Amygdala (tissue), 56 donors: ENCODE results near the gene CROT.

Experiments
- DNase-seq, 56 donors: peaks; one replicate each; lab custom pipeline; 2025; lab: John Stamatoyannopoulos, UW

The CROT gene

GRCh38 chr7:87341441-87341840, 4.0 kb upstream of the CROT start:
- no peak for DNase-seq

DNA sequence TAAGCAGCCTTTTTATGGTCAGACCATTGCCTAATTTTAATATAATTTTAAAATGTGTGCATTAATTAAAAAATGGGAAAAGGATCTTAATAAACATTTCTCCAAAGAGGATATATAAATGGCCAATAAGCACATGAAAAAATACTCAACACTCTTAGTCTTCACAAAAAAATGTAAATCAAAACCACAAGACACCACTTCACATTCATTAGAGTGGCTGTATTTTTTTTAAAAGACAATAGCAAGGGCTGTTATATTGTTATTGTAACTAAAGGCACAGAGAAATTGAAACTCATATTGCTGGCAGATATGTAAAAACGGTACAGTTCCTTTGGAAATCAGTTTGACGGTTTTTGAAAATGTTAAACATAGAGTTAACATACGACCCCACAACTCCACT, 3.2 kb upstream of the CROT start:
- no peak for DNase-seq

DNA sequence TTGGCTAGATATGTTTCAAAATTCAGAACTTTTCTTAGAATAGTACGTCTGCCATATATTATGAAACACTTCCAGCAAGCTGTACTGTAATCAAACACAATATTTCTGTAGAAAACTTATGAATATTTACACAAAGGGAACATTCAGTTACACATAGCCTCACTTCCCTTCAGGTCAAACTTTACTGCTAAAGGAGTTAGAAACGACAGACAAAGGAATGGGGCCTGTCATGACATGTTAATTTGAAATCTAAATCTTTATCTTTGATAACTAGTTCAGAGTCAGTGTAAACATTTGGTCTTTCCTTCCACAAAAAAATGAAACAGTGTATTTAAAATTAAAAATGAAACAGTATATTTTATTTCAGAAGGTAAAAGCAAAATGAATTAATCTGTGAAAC, 1.0 kb upstream of the CROT start:
- DNase-seq, result no peak

DNA sequence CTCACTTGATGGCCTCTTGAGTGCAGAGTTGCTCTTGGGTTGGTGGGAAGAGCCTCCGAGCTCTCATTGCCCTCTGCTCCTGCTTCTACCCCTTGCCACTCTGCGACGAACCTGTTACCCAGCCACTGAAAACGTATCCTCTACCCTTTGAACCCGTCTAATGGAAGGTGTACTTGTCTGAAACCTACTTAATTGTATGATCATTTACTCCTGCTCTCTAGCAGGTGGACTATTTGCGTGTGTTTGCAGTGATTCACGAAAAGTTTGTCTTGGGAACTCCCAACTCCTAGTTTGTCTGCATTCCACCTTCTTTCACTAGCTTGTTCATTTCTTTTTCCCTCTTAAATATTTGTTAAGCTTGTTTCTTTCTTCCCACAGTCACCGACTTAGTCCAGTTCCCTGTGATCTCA, 503 bp downstream of the CROT start:
- DNase-seq, result peak in 2 of 56 donors; percentile 24 to 48

- DNase-seq, result no peak
These were observed 1.7 kb downstream of the CROT start for GRCh38 chr7:87347207-87347606.

DNA sequence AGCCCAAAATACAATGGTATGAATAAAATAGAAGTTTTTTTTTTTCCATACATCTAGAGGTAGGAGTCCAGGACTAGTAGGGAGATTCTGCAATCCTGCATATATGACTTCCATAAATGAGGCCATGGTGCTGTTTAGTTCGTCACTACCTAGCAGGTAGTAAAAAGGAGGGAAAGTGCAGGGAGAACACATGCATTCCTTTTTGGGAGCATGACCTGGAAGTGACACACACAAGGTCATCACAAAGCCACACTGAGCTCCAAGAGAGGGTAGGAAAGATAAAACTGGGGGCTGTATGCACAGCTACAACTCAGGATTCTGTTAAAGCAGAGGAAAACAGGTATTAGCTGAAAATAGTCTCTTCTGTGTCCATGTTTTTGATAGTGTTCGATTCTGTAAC, 2.2 kb downstream of the CROT start:
- DNase-seq, result no peak

DNA sequence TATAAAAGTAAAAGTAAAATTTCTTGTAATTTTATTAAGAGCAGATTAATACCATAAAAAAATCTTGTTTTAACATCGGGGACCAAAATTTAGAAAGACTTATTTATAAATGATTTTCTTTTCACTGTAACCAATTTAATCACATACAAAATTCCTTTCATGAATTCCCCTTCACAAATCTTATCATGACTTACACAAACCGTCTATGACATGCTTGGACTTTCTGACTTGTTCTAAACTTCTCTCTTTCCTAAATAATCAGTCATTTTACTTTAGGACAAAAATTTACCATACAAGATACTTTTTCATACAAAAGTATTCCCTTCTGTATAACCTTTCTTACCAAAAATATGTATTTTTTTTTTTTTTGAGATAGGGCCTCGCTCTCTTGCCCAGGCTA, 9.3 kb downstream of the CROT start:
- DNase-seq, result no peak

DNA sequence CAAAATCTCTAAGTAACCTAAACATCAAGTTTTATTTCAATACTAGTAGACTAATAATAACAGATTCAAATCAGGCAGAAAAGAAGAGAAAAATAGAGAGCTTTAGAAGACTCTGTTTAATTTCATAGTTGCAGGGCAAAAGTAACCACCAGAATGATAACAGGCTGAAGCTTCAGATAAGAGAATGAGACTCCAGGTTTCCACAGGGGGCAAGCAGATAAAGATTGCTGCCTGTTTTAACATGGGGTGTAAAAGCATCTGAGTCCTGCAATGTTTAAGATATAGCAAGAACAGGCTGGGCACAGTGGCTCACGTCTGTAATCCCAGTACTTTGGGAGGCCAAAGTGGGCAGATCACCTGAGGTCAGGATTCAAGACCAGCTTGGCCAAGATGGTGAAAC, 11.0 kb downstream of the CROT start:
- no peak for DNase-seq

DNA sequence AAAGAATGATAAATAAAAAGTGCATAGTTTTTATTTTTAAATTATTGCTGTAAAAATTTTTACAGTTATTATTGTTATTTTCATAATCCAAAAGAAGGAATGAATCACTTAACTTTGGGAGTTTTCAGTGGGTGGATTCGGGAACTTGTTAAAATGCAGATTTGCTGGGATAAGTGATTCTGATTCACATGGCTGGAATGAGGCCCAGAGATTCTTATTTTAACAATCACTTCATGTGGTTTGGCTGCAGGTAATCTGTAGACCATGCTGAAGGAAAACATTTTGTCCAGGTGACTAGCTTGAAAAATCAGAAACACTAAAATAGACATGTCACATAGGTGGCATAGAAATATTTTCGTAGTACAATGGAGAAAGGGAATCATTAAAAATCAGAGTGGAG, 13.9 kb downstream of the CROT start:
- DNase-seq, result no peak

DNA sequence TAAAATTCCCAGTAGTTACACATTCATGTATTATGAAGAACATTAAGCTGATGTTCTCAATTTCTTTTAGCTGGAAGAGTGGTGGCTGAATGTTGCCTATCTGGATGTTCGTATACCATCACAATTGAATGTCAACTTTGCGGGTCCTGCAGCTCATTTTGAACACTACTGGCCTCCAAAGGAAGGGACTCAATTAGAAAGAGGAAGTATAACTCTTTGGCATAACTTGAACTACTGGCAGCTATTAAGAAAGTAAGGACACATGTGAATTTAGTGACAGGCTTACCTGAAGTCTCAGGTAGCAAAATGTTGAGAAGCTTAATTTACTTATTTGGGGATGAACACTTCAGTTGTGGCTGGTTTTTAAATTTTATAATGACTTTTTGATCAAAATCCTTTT, 15.9 kb downstream of the CROT start:
- DNase-seq, result no peak

DNA sequence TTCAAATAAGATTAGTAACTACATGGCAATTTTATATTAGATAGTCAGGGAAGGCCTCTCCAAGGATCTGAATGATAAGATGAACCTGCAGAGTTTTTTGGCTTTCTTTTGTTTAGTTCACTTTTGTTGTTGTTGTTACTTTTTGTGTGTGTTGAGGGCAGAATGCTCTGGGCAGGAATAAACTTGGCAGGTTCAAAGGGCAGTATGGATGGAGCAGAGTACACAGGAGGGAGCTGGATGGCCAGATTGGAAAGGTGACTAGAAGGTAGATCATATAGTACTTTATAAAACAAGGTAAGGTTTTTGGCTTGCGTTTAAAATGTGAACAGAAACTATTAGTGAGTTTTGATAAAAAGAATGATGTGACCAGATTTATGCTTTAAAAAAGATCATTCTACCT, 17.9 kb downstream of the CROT start:
- no peak for DNase-seq

- DNase-seq, result no peak
These were observed 18.8 kb downstream of the CROT start for GRCh38 chr7:87364246-87364645.

GRCh38 chr7:87369216-87369615, 23.8 kb downstream of the CROT start:
- DNase-seq, result no peak

- DNase-seq, result no peak
These were observed 25.3 kb downstream of the CROT start for GRCh38 chr7:87370660-87371180.

DNA sequence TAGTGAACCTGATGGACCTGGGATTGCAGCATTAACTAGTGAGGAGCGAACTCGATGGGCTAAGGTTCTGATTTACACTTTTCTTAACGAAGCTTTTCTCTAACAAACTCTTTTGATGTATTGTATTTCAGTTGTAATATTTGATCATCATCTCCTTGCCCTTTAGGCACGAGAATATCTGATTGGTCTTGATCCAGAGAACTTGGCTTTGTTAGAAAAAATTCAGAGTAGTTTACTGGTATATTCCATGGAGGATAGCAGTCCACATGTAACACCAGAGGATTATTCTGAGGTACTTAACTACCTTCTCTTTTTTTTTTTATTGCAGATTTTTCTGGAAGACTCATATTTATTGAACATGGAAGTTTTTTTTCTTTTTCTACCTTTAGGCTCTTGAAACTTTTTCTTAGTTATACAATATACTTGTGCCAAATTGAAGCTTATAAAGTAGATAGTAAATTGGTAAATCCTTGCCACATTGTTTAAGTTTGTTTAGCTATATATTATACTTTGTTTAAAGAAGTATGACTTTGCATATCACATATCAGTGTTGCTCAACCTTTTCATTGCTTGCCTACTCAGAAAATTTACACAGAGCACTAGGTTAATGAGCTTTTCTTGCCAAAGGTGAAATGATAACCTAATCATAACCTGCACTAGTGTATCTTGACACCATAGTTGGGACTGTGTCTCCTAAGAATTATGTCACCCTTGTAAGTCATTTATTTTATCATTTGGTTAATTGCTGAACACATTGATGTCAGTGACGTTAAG, 30.4 kb downstream of the CROT start:
- DNase-seq, result no peak

GRCh38 chr7:87380905-87381304, 35.4 kb downstream of the CROT start:
- DNase-seq, result no peak

- DNase-seq, result no peak
These were observed 45.7 kb downstream of the CROT start for GRCh38 chr7:87391020-87391701.

GRCh38 chr7:87395442-87396020, 50.1 kb downstream of the CROT start:
- no peak for DNase-seq

DNA sequence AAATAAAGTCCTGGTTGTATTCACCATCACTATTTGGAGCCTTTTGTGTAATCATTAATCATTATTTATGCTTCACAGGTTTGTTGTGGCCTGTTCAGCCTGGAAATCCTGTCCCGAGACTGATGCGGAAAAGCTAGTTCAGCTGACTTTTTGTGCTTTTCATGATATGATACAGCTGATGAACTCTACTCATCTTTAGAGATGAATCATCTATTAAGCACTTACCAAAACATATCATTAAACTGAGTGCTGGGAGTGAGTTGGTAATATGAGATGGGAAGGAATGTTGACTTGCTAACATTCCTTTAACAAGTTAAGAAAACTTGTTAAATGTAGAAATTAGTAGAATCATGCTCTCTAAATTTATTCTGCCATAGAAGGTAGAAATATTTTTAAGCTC, 53.0 kb downstream of the CROT start:
- DNase-seq, result no peak

- no peak for DNase-seq
These were observed 59.2 kb downstream of the CROT start for GRCh38 chr7:87404674-87405073.

GRCh38 chr7:87411186-87411585, 65.7 kb downstream of the CROT start:
- DNase-seq, result no peak

- no peak for DNase-seq
These were observed 67.6 kb downstream of the CROT start for GRCh38 chr7:87413029-87413428.
